ENCODE measurements around the gene PCSK7.

- TF ChIP-seq POLR2AphosphoS5 (IDR thresholded peaks at IDR 0.05; ENCODE audit: low read depth, low read length) (no peak), SIN3A (IDR thresholded peaks at IDR 0.05; ENCODE audit: borderline replicate concordance, insufficient read depth, low read length) (no peak)
Measured at GRCh38 chr11:117195258-117195657, 36.6 kb downstream of the PCSK7 start.
